GM12878 (cell line): Measurements from ENCODE around the gene GMDS. TPM values are rescaled to one million over a fixed set of nuclear protein-coding genes. Genes with fewer than 3 reads are reported as not detected.

Source experiments
- ATAC-seq: fragments of 200-7000 bp; cut with Tn5 transposase; 3 replicates; pipeline ENCODE4 v1.9.1; 2020; ENCODE audit warnings: mild to moderate bottlenecking, moderate library complexity
- BruUV-seq: library from RNA; stranded (reverse); fragments of 400-500 nt; replicated peaks from 2 replicates; lab custom pipeline; 2021; lab: Mats Ljungman, UMichigan
- CTCF ChIA-PET: fragments of 300-600 bp; sonication (Branson Sonifier 250); formaldehyde crosslinking; extraction: SDS; loops from one replicate; lab custom pipeline; 2021; ENCODE audit warnings: inconsistent platforms; lab: Yijun Ruan, JAX
- POLR2A ChIA-PET: fragments of 350-600 bp; formaldehyde crosslinking; extraction: SDS; loops from one replicate; lab custom pipeline; 2021; ENCODE audit warnings: inconsistent platforms; lab: Charles Lee
- RAD21 ChIA-PET: fragments of 300-600 bp; sonication (Branson Sonifier 250); formaldehyde crosslinking; loops from one replicate; lab custom pipeline; 2023; ENCODE audit warnings: antibody characterized with exemption; ENCODE audit not compliant: unreplicated experiment; lab: Charles Lee
- SMC1A ChIA-PET: fragments of 300-600 bp; sonication (Branson Sonifier 250); formaldehyde crosslinking; loops from one replicate; lab custom pipeline; 2023; ENCODE audit not compliant: unreplicated experiment, uncharacterized antibody; lab: Charles Lee
- DNase-seq: peaks from one replicate; pipeline ENCODE4 v3.0.0-alpha.2; 2011; ENCODE audit warnings: low read depth, low spot score
- FAIRE-seq: peaks from 3 replicates; lab custom pipeline; 2011; peaks lifted over from hg19 to GRCh38; lab: Jason Lieb, UNC
- H2AFZ ChIP-seq: 2 replicates; pipeline ENCODE4 v1.6.0; 2011; ENCODE audit warnings: low read depth, low read length, control low read depth; ENCODE audit not compliant: control insufficient read depth
- H3K27ac ChIP-seq: 2 replicates; pipeline ENCODE4 v1.5.1; 2011; ENCODE audit warnings: control low read depth; ENCODE audit not compliant: control insufficient read depth, insufficient read depth
- H3K27me3 ChIP-seq, 2 experiments: replicated peaks in 1 of 2; 2 replicates each; pipeline versions ENCODE4 v1.6.0 to v1.6.1; 2011; ENCODE audit warnings: low read length in 1 of 2; ENCODE audit not compliant: control insufficient read depth in 2 of 2, insufficient read depth in 2 of 2
- H3K36me3 ChIP-seq, 2 experiments: 2 replicates each; pipeline ENCODE4 v1.5.1; 2011; ENCODE audit warnings: low read length in 1 of 2; ENCODE audit not compliant: control insufficient read depth in 2 of 2, insufficient read depth in 2 of 2
- H3K4me1 ChIP-seq: 2 replicates; pipeline ENCODE4 v1.6.1; 2011; ENCODE audit warnings: mild to moderate bottlenecking, low read length, moderate library complexity, mixed read lengths; ENCODE audit not compliant: control insufficient read depth, insufficient read depth
- H3K4me2 ChIP-seq: 2 replicates; pipeline ENCODE4 v1.6.0; 2011; ENCODE audit warnings: control low read depth; ENCODE audit not compliant: control insufficient read depth, insufficient read depth
- H3K4me3 ChIP-seq: fragments of 200-600 bp; sonication (generic); 2 replicates; pipeline ENCODE4 v1.5.1; 2016
- H3K79me2 ChIP-seq: 2 replicates; pipeline ENCODE4 v1.6.0; 2011; ENCODE audit warnings: low read length; ENCODE audit not compliant: control insufficient read depth, insufficient read depth
- H3K9ac ChIP-seq: 2 replicates; pipeline ENCODE4 v1.8.0; 2011; ENCODE audit warnings: low read length, control low read depth, mixed read lengths; ENCODE audit not compliant: control insufficient read depth, insufficient read depth
- H3K9me3 ChIP-seq: replicated peaks from 3 replicates; pipeline ENCODE4 v1.5.1; 2011; ENCODE audit warnings: mild to moderate bottlenecking, low read length; ENCODE audit not compliant: control insufficient read depth, insufficient read depth
- H4K20me1 ChIP-seq: 2 replicates; pipeline ENCODE4 v1.6.0; 2011; ENCODE audit not compliant: control insufficient read depth, insufficient read depth
- HCFC1 ChIP-seq: fragments of 150-350 bp; IDR thresholded peaks from 2 replicates; pipeline ENCODE4 v1.6.1; 2014; ENCODE audit warnings: low read length
- JUNB ChIP-seq: IDR thresholded peaks from 2 replicates; pipeline ENCODE4 v1.6.1; 2016; ENCODE audit warnings: antibody characterized with exemption, mild to moderate bottlenecking
- NFYA ChIP-seq: IDR thresholded peaks from 2 replicates; pipeline ENCODE4 v1.6.1; 2011; ENCODE audit warnings: low read depth, mild to moderate bottlenecking, low read length, improper control_type of control experiment, borderline replicate concordance
- PAX8 ChIP-seq: fragments of 450-650 bp; IDR thresholded peaks from 2 replicates; pipeline ENCODE4 v1.6.1; 2017; ENCODE audit warnings: mild to moderate bottlenecking, moderate library complexity
- RCOR1 ChIP-seq: conservative IDR thresholded peaks from 2 replicates; pipeline ENCODE4 v1.6.1; 2012; ENCODE audit warnings: low read depth, low read length, improper control_type of control experiment
- RFX5 ChIP-seq: IDR thresholded peaks from 2 replicates; pipeline ENCODE4 v1.6.1; 2011; ENCODE audit warnings: low read depth, low read length, improper control_type of control experiment
- ZBED1 ChIP-seq: IDR thresholded peaks from 2 replicates; pipeline ENCODE4 v1.6.1; 2016; ENCODE audit warnings: borderline replicate concordance
- ZBTB4 ChIP-seq: fragments of 450-650 bp; formaldehyde crosslinking; IDR thresholded peaks from 2 replicates; pipeline ENCODE4 v1.4.0; 2022; ENCODE audit warnings: mild to moderate bottlenecking, moderate library complexity
- WGBS: methylation state at CpG from one replicate; pipeline ENCODE4 v1.1.6; 2016; ENCODE audit warnings: low lambda C conversion rate; ENCODE audit not compliant: insufficient replicate concordance, insufficient coverage; ENCODE audit errors: missing lambda C conversion rate; 5-methylcytosine and 5-hydroxymethylcytosine counted together
- in situ Hi-C: fragments of 300-500 bp; cut with MboI; formaldehyde crosslinking; loops from 9 replicates; pipeline ENCODE4 v1.14.3; 2018; ENCODE audit warnings: mixed read lengths
- intact Hi-C: fragments of 100-400 bp; cut with micrococcal nuclease; formaldehyde crosslinking; loops from one replicate; pipeline ENCODE4 v1.14.2; 2022; ENCODE audit not compliant: unreplicated experiment
- polyA plus RNA-seq, 11 experiments: library from polyadenylated mRNA; depleted of rRNA in 4 of 11; unstranded in 6 of 11; stranded (reverse) in 5 of 11; fragments of >200 nt; fragmentation: Nextera tagmentation in 4 of 11; fragmentation: Illumina TruSeq in 1 of 11; extraction: Ambion mirVana in 4 of 11; extraction: Trizol in 1 of 11; gene quantifications; 1 replicate in 1 of 11; 2 replicates in 10 of 11; pipeline versions ENCODE4 v1.2.1 to v1.2.3, GENCODE V29; 2011 to 2016; ENCODE audit warnings: inconsistent platforms in 2 of 11, missing spikeins in 2 of 11, low read depth in 1 of 11
- total RNA-seq, 4 experiments: library from RNA; depleted of rRNA in 3 of 4; stranded (reverse); fragments of >200 nt in 3 of 4; fragmentation: Illumina TruSeq in 1 of 4; extraction: Trizol in 1 of 4; gene quantifications; 2 replicates each; pipeline versions ENCODE4 v1.2.1 to v1.2.3, GENCODE V29; 2013 to 2021
- TF ChIP-seq, protein P1 (sequence below): fragments of 450-650 bp; formaldehyde crosslinking; IDR thresholded peaks from 2 replicates; pipeline ENCODE4 v1.4.0; 2020; ENCODE audit warnings: mild to moderate bottlenecking, moderate library complexity
- TF ChIP-seq, protein P2 (sequence below): fragments of 450-650 bp; IDR thresholded peaks from 2 replicates; pipeline ENCODE4 v1.6.1; 2016; ENCODE audit warnings: mild to moderate bottlenecking

The GMDS gene
- total and polyA plus RNA-seq, 10 of the 15 experiments (the other 5 are each of a cell fraction or from before 2014, with no cell fraction given), result 0.61 to 53.8 (median 29.3) TPM

DNA sequence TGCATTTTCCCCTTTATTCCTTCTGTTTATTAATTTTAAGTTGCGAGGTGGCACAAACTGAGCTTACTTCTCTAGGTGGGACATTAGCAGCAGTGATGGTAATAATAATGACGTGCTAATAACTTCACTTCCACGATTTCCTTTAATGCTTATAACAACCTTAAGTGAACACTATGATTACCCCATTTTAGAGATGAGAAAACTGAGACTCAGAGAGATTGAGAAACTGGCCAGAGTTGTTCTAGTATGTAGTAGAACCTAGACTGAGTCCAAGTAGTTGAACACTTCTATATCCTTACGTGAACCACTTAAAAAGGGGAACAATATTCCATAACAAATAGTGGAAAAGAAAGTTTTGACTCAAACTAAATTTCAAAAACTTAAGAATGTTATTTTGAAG lies 297.5 kb downstream of the GMDS start:
- DNase-seq, result no peak
- Histone ChIP-seq H3K36me3 (no peaks in the 10 kb centered on the region), H3K4me3 (no peak overlapping the region), H3K9me3 (no peaks in the 10 kb centered on the region), H3K4me2 (no peak overlapping the region), H3K9ac (no peak overlapping the region), H3K27me3 (no peaks in the 10 kb centered on the region), H3K79me2 (no peaks in the 10 kb centered on the region), H3K4me1 (peaks cover 2% of the 10 kb centered on the region; the same call in 1 of the 2 replicates), H2AFZ (no peak overlapping the region), H4K20me1 (no peaks in the 10 kb centered on the region), H3K27ac (no peak overlapping the region)
- WGBS, result 97% methylated on average over 4 of the region's 4 CpGs
- no peak for ATAC-seq
- TF ChIP-seq RCOR1, result no peak
- TF ChIP-seq, protein P1, sequence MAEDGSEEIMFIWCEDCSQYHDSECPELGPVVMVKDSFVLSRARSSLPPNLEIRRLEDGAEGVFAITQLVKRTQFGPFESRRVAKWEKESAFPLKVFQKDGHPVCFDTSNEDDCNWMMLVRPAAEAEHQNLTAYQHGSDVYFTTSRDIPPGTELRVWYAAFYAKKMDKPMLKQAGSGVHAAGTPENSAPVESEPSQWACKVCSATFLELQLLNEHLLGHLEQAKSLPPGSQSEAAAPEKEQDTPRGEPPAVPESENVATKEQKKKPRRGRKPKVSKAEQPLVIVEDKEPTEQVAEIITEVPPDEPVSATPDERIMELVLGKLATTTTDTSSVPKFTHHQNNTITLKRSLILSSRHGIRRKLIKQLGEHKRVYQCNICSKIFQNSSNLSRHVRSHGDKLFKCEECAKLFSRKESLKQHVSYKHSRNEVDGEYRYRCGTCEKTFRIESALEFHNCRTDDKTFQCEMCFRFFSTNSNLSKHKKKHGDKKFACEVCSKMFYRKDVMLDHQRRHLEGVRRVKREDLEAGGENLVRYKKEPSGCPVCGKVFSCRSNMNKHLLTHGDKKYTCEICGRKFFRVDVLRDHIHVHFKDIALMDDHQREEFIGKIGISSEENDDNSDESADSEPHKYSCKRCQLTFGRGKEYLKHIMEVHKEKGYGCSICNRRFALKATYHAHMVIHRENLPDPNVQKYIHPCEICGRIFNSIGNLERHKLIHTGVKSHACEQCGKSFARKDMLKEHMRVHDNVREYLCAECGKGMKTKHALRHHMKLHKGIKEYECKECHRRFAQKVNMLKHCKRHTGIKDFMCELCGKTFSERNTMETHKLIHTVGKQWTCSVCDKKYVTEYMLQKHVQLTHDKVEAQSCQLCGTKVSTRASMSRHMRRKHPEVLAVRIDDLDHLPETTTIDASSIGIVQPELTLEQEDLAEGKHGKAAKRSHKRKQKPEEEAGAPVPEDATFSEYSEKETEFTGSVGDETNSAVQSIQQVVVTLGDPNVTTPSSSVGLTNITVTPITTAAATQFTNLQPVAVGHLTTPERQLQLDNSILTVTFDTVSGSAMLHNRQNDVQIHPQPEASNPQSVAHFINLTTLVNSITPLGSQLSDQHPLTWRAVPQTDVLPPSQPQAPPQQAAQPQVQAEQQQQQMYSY (CRISPR knock-in tag), result no peak
- no peak for FAIRE-seq
- in situ Hi-C loops, result no loop called here
- ChIA-PET POLR2A (no interaction called here), CTCF (no interaction called here), RAD21 (no interaction called here), SMC1A (no interaction called here)
- no TSS peak for BruUV-seq
- intact Hi-C loops, result no loop called here

- H2AFZ ChIP-seq, result no peak overlapping the region
- FAIRE-seq, result no peak
- SMC1A ChIA-PET, result no interaction called here
- RAD21 ChIA-PET, result no interaction called here
- DNase-seq, result no peak
- no peaks in the 10 kb centered on the region for H3K27me3 ChIP-seq
- H3K4me3 ChIP-seq, result no peak overlapping the region
- BruUV-seq, result no TSS peak
- no peaks in the 10 kb centered on the region for H4K20me1 ChIP-seq
- H3K4me2 ChIP-seq, result no peak overlapping the region
- no peak overlapping the region for H3K27ac ChIP-seq
- in situ Hi-C loops, result no loop called here
- intact Hi-C loops, result no loop called here
- no peak overlapping the region for H3K9ac ChIP-seq
- H3K4me1 ChIP-seq, result peaks cover 5% of the 10 kb centered on the region; the same call in 1 of the 2 replicates
- ATAC-seq, result no peak
- POLR2A ChIA-PET, result no interaction called here
- no peaks in the 10 kb centered on the region for H3K79me2 ChIP-seq
- CTCF ChIA-PET, result no interaction called here
- WGBS, result 96% methylated on average over 3 of the region's 3 CpGs
- H3K36me3 ChIP-seq, result no peaks in the 10 kb centered on the region
- H3K9me3 ChIP-seq, result no peaks in the 10 kb centered on the region
- TF ChIP-seq RFX5, result no peak
- TF ChIP-seq, protein P2, sequence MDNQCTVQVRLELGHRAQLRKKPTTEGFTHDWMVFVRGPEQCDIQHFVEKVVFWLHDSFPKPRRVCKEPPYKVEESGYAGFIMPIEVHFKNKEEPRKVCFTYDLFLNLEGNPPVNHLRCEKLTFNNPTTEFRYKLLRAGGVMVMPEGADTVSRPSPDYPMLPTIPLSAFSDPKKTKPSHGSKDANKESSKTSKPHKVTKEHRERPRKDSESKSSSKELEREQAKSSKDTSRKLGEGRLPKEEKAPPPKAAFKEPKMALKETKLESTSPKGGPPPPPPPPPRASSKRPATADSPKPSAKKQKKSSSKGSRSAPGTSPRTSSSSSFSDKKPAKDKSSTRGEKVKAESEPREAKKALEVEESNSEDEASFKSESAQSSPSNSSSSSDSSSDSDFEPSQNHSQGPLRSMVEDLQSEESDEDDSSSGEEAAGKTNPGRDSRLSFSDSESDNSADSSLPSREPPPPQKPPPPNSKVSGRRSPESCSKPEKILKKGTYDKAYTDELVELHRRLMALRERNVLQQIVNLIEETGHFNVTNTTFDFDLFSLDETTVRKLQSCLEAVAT, result no peak
- no peak for TF ChIP-seq ZBED1
- TF ChIP-seq PAX8, result no peak
- TF ChIP-seq NFYA, result no peak
- no peak for TF ChIP-seq JUNB
- no peak for TF ChIP-seq ZBTB4
- no peak for TF ChIP-seq HCFC1
These were observed 298.8 kb downstream of the GMDS start for GRCh38 chr6:1946583-1946982.
